IMR-90 (cell line): ENCODE measurements around the gene USP20. TPM values are rescaled to one million over a fixed set of nuclear protein-coding genes. Genes with fewer than 3 reads are reported as not detected.
A peak's percentile ranks its signal among the peaks of the same experiment; 100 is the strongest.

Source experiments
- ATAC-seq: fragments of 200-7000 bp; cut with Tn5 transposase; 2 replicates; pipeline ENCODE4 v1.9.1; 2020; ENCODE audit warnings: low read depth, mild to moderate bottlenecking, moderate library complexity
- BruUV-seq: library from RNA; stranded (reverse); fragments of 400-500 nt; replicated peaks from 2 replicates; lab custom pipeline; 2021; lab: Mats Ljungman, UMichigan
- CTCF ChIA-PET: fragments of 300-600 bp; formaldehyde crosslinking; extraction: SDS; loops from one replicate; lab custom pipeline; 2021; ENCODE audit warnings: antibody characterized with exemption; lab: Yijun Ruan, JAX
- POLR2A ChIA-PET: fragments of 300-600 bp; sonication (Branson Sonifier 250); formaldehyde crosslinking; loops from one replicate; lab custom pipeline; 2022; ENCODE audit warnings: antibody characterized with exemption; ENCODE audit not compliant: unreplicated experiment; lab: Charles Lee
- DNase-seq: peaks from one replicate; pipeline ENCODE4 v3.0.0; 2013
- H2AFZ ChIP-seq: replicated peaks from 2 replicates; pipeline ENCODE3; 2013; ENCODE audit warnings: low read length, mild to moderate bottlenecking; ENCODE audit not compliant: poor library complexity
- H2AK5ac ChIP-seq: 2 replicates; pipeline ENCODE4 v1.6.1; 2013; ENCODE audit warnings: low read depth, low read length, inconsistent platforms
- H2AK9ac ChIP-seq: replicated peaks from 2 replicates; pipeline ENCODE3; 2013; ENCODE audit warnings: mild to moderate bottlenecking, low read depth, low read length, moderate library complexity; ENCODE audit not compliant: poor library complexity
- H2BK120ac ChIP-seq: 2 replicates; pipeline ENCODE4 v1.6.1; 2013; ENCODE audit warnings: low read depth, low read length, inconsistent platforms
- H2BK15ac ChIP-seq: 3 replicates; pipeline ENCODE4 v1.6.1; 2013; ENCODE audit warnings: low read depth, low read length, inconsistent platforms
- H2BK20ac ChIP-seq: 2 replicates; pipeline ENCODE4 v1.6.1; 2013; ENCODE audit warnings: low read depth, mild to moderate bottlenecking, inconsistent platforms, low read length, moderate library complexity
- H2BK5ac ChIP-seq: 2 replicates; pipeline ENCODE4 v1.6.1; 2013; ENCODE audit warnings: mild to moderate bottlenecking, low read depth, low read length, inconsistent platforms; ENCODE audit not compliant: poor library complexity, severe bottlenecking
- H3K14ac ChIP-seq: replicated peaks from 2 replicates; pipeline ENCODE4 v1.6.1; 2013; ENCODE audit warnings: low read depth, low read length, inconsistent platforms
- H3K18ac ChIP-seq: 2 replicates; pipeline ENCODE4 v1.6.1; 2013; ENCODE audit warnings: low read depth, low read length, control low read depth
- H3K23ac ChIP-seq: 2 replicates; pipeline ENCODE4 v1.6.1; 2013; ENCODE audit warnings: low read depth, low read length, inconsistent platforms
- H3K27ac ChIP-seq: 2 replicates; pipeline ENCODE4 v1.5.1; 2013; ENCODE audit warnings: mild to moderate bottlenecking, control low read depth, low read length; ENCODE audit not compliant: insufficient read depth
- H3K27me3 ChIP-seq: 2 replicates; pipeline ENCODE4 v1.6.1; 2013; ENCODE audit warnings: low read length; ENCODE audit not compliant: control insufficient read depth, insufficient read depth
- H3K36me3 ChIP-seq: 2 replicates; pipeline ENCODE4 v1.6.1; 2013; ENCODE audit warnings: low read length, mixed read lengths; ENCODE audit not compliant: control insufficient read depth, insufficient read depth
- H3K4ac ChIP-seq: 2 replicates; pipeline ENCODE4 v1.6.1; 2013; ENCODE audit warnings: low read depth, low read length, inconsistent platforms
- H3K4me1 ChIP-seq: 2 replicates; pipeline ENCODE4 v1.6.1; 2013; ENCODE audit warnings: low read length, mixed read lengths; ENCODE audit not compliant: control insufficient read depth, insufficient read depth
- H3K4me2 ChIP-seq: 2 replicates; pipeline ENCODE4 v1.6.1; 2013; ENCODE audit warnings: low read depth, mild to moderate bottlenecking, control low read depth, low read length, moderate library complexity
- H3K4me3 ChIP-seq: 2 replicates; pipeline ENCODE4 v1.5.1; 2013; ENCODE audit warnings: low read depth, mild to moderate bottlenecking, control low read depth, low read length, moderate library complexity; ENCODE audit not compliant: insufficient read depth
- H3K56ac ChIP-seq: 2 replicates; pipeline ENCODE4 v1.6.1; 2013; ENCODE audit warnings: low read length, inconsistent platforms; ENCODE audit not compliant: insufficient read depth; ENCODE audit errors: extremely low read depth
- H3K79me1 ChIP-seq, 2 experiments: 2 replicates each; pipeline ENCODE4 v1.6.1; 2013; ENCODE audit warnings: low read length in 2 of 2, inconsistent platforms in 1 of 2, low read depth in 1 of 2
- H3K9ac ChIP-seq: 2 replicates; pipeline ENCODE4 v1.6.1; 2013; ENCODE audit warnings: low read depth, low read length, control low read depth
- H3K9me1 ChIP-seq: 2 replicates; pipeline ENCODE4 v1.6.1; 2013; ENCODE audit warnings: low read length, inconsistent platforms; ENCODE audit not compliant: insufficient read depth
- H3K9me3 ChIP-seq: 2 replicates; pipeline ENCODE4 v1.6.1; 2013; ENCODE audit warnings: low read length; ENCODE audit not compliant: control insufficient read depth, insufficient read depth
- H4K20me1 ChIP-seq: 2 replicates; pipeline ENCODE4 v1.6.1; 2013; ENCODE audit warnings: low read length, inconsistent platforms; ENCODE audit not compliant: insufficient read depth
- H4K5ac ChIP-seq: 2 replicates; pipeline ENCODE4 v1.6.1; 2013; ENCODE audit warnings: mild to moderate bottlenecking, low read depth, low read length, control low read depth
- H4K8ac ChIP-seq, 2 experiments: 2 replicates each; pipeline ENCODE4 v1.6.1; 2013; ENCODE audit warnings: low read depth in 2 of 2, low read length in 2 of 2, control low read depth in 1 of 2, inconsistent platforms in 1 of 2
- H4K91ac ChIP-seq: 2 replicates; pipeline ENCODE4 v1.6.1; 2013; ENCODE audit warnings: low read depth, low read length, inconsistent platforms; ENCODE audit not compliant: insufficient read depth
- BHLHE40 ChIP-seq: fragments of 150-350 bp; IDR thresholded peaks from 2 replicates; pipeline ENCODE4 v1.6.1; 2016; ENCODE audit warnings: mild to moderate bottlenecking, low read depth, low read length
- ELK1 ChIP-seq: fragments of 150-350 bp; IDR thresholded peaks from 2 replicates; pipeline ENCODE4 v1.6.1; 2016; ENCODE audit warnings: low read depth, mild to moderate bottlenecking, low read length, moderate library complexity, borderline replicate concordance
- FOS ChIP-seq: fragments of 150-350 bp; IDR thresholded peaks from 2 replicates; pipeline ENCODE4 v1.6.1; 2016; ENCODE audit warnings: low read depth, low read length
- MAZ ChIP-seq: IDR thresholded peaks from 2 replicates; pipeline ENCODE4 v1.6.1; 2012; ENCODE audit warnings: low read depth, mild to moderate bottlenecking, low read length, improper control_type of control experiment, moderate library complexity, borderline replicate concordance
- NFE2L2 ChIP-seq: fragments of 150-350 bp; IDR thresholded peaks from 2 replicates; pipeline ENCODE4 v1.6.1; 2016; ENCODE audit warnings: low read depth, mild to moderate bottlenecking, low read length
- POLR2A ChIP-seq: IDR thresholded peaks from 2 replicates; pipeline ENCODE4 v1.6.1; 2012; ENCODE audit warnings: mild to moderate bottlenecking, low read depth, low read length
- RAD21 ChIP-seq: IDR thresholded peaks from 2 replicates; pipeline ENCODE4 v1.6.1; 2012; ENCODE audit warnings: low read length, improper control_type of control experiment
- RFX5 ChIP-seq: IDR thresholded peaks from 2 replicates; pipeline ENCODE4 v1.8.0; 2012; ENCODE audit warnings: low read depth, mild to moderate bottlenecking, low read length, moderate library complexity
- WGBS, 2 experiments: methylation state at CpG; one replicate each; pipeline versions ENCODE4 v1.1.5 to v1.1.7; 2013; ENCODE audit warnings: missing lambda C conversion rate in 2 of 2; ENCODE audit not compliant: insufficient read length in 1 of 2; ENCODE audit errors: extremely low coverage in 2 of 2; 5-methylcytosine and 5-hydroxymethylcytosine counted together
- dilution Hi-C: fragments of 300-500 bp; cut with HindIII; formaldehyde crosslinking; loops from one replicate; pipeline ENCODE4 v1.14.3; 2018; ENCODE audit warnings: low sequenced_read_pairs; ENCODE audit not compliant: unreplicated experiment
- in situ Hi-C: fragments of 300-500 bp; cut with MboI; formaldehyde crosslinking; loops from 3 replicates; pipeline ENCODE4 v1.14.3; 2019; ENCODE audit warnings: low sequenced_read_pairs, inconsistent platforms, mixed read lengths
- intact Hi-C: fragments of 100-400 bp; cut with micrococcal nuclease; formaldehyde crosslinking; loops from 2 replicates; pipeline ENCODE4 v1.10.0; 2022
- polyA plus RNA-seq, 3 experiments: library from polyadenylated mRNA; depleted of rRNA; stranded (reverse); fragments of >200 nt; gene quantifications; 2 replicates each; pipeline ENCODE4 v1.2.3, GENCODE V29; 2012; ENCODE audit warnings: low replicate concordance in 1 of 3
- total RNA-seq: library from RNA; depleted of rRNA; stranded (reverse); fragments of >200 nt; gene quantifications from 2 replicates; pipeline ENCODE4 v1.2.3, GENCODE V29; 2012

The USP20 gene
- total and polyA plus RNA-seq, 2 of the 4 experiments (the other 2 are of a cell fraction) = 3.8 to 21.6 TPM

- POLR2A ChIA-PET = interaction anchor here (0.5 kb wide), 1 partner anchor 100 kb away, joined by 3 read pairs; no protein-coding TSS in a partner anchor
- peak; percentile 91 for DNase-seq
- no peak overlapping the region for H3K56ac ChIP-seq
- peak overlapping the region; percentile 20; the same call in 1 of the 2 replicates for H3K18ac ChIP-seq
- H3K9ac ChIP-seq = peak overlapping the region; percentile 37; the same call in 1 of the 2 replicates
- H4K91ac ChIP-seq = peak overlapping the region; percentile 48; the same call in 1 of the 2 replicates
- peaks cover 13% of the 10 kb centered on the region for H3K4me1 ChIP-seq
- CTCF ChIA-PET = no interaction called here
- H4K20me1 ChIP-seq = peaks cover 16% of the 10 kb centered on the region
- 70% methylated on average over 5 of the region's 12 CpGs; no CpG with 5 or more reads in 1 of the 2 experiments for WGBS, 2 experiments
- H2BK5ac ChIP-seq = peak overlapping the region; percentile 80
- in situ Hi-C loops = no loop called here
- H3K79me1 ChIP-seq = peaks cover 40 to 70% of the 10 kb centered on the region in 2 experiments
- peaks cover 7% of the 10 kb centered on the region for H3K36me3 ChIP-seq
- H3K27ac ChIP-seq = peak overlapping the region; percentile 41
- H3K23ac ChIP-seq = peak overlapping the region; percentile 28; the same call in 1 of the 2 replicates
- H2AK5ac ChIP-seq = peak overlapping the region; percentile 94
- H2BK15ac ChIP-seq = no peak overlapping the region
- no peaks in the 10 kb centered on the region for H3K9me3 ChIP-seq
- peak overlapping the region; percentile 58 for H3K4me2 ChIP-seq
- BruUV-seq = no TSS peak
- H2BK20ac ChIP-seq = peak overlapping the region; percentile 67; the same call in 1 of the 2 replicates
- peak overlapping the region; percentile 61 for H3K14ac ChIP-seq
- peak overlapping the region; percentile 61; the same call in 1 of the 2 replicates for H2BK120ac ChIP-seq
- peak overlapping the region; percentile 3 for H2AFZ ChIP-seq
- H4K5ac ChIP-seq = 0 out of 2 replicates have a peak overlapping the region, but pooled peaks have one; percentile 3
- no peaks in the 10 kb centered on the region for H3K27me3 ChIP-seq
- intact Hi-C loops = no loop called here
- ATAC-seq = peak; percentile 65
- peaks cover 14% of the 10 kb centered on the region for H3K9me1 ChIP-seq
- dilution Hi-C loops = no loop called here
- H3K4me3 ChIP-seq = no peak overlapping the region
- H3K4ac ChIP-seq = peak overlapping the region; percentile 73
- peak overlapping the region; percentile 79 for H2AK9ac ChIP-seq
- TF ChIP-seq FOS = 0 out of 2 replicates have a peak, but pooled peaks have one; percentile 2
- 0 out of 2 replicates have a peak, but pooled peaks have one; percentile 27 for TF ChIP-seq POLR2A
- peak; percentile 32; the same call in 1 of the 2 replicates for TF ChIP-seq BHLHE40
- TF ChIP-seq NFE2L2 = no peak
- no peak for TF ChIP-seq RFX5
- peak; percentile 59; the same call in 1 of the 2 replicates for TF ChIP-seq ELK1
- TF ChIP-seq MAZ = no peak
- TF ChIP-seq RAD21 = peak; percentile 12; the same call in 1 of the 2 replicates
- H4K8ac ChIP-seq = peak overlapping the region in 1 of 2 experiments; percentile 74; a peak in 2 of 4 replicates
Measured at GRCh38 chr9:129838707-129839259, 3.5 kb downstream of the USP20 start.
